ENCODE data around the gene RAB31.
"Not testable (repeated sequence)": the region's sequence is repeated elsewhere in the genome, so short reads cannot be mapped to it uniquely, and the experiment has no call there.

RAB31 gene

GRCh38 chr18:9890196-9890595 lies 182.1 kb downstream of the RAB31 start:
- DNase-seq (ENCODE audit: low read depth) = no peak

- no peak for DNase-seq (ENCODE audit: low read depth)
Observed at GRCh38 chr18:9890957-9891356, 182.9 kb downstream of the RAB31 start.

GRCh38 chr18:9891515-9891914 lies 183.4 kb downstream of the RAB31 start:
- DNase-seq (ENCODE audit: low read depth) = not testable (repeated sequence)

GRCh38 chr18:9894454-9895068 lies 186.5 kb downstream of the RAB31 start:
- no peak for DNase-seq (ENCODE audit: low read depth)

GRCh38 chr18:9897129-9897528 lies 189.0 kb downstream of the RAB31 start:
- no peak for DNase-seq (ENCODE audit: low read depth)

GRCh38 chr18:9897787-9898291 lies 189.7 kb downstream of the RAB31 start:
- not testable (repeated sequence) for DNase-seq (ENCODE audit: low read depth)

GRCh38 chr18:9898792-9899549 lies 190.9 kb downstream of the RAB31 start:
- DNase-seq (ENCODE audit: low read depth) = no peak

GRCh38 chr18:9899550-9899930 lies 191.4 kb downstream of the RAB31 start:
- DNase-seq (ENCODE audit: low read depth) = not testable (repeated sequence)

- no peak for DNase-seq (ENCODE audit: low read depth)
Observed at GRCh38 chr18:9900699-9901098, 192.6 kb downstream of the RAB31 start.

GRCh38 chr18:9901377-9901776 lies 193.3 kb downstream of the RAB31 start:
- DNase-seq (ENCODE audit: low read depth) = no peak

GRCh38 chr18:9902264-9902663 lies 194.2 kb downstream of the RAB31 start:
- not testable (repeated sequence) for DNase-seq (ENCODE audit: low read depth)

- no peak for DNase-seq (ENCODE audit: low read depth)
Observed at GRCh38 chr18:9902832-9903231, 194.7 kb downstream of the RAB31 start.

- no peak for DNase-seq (ENCODE audit: low read depth)
Observed at GRCh38 chr18:9905401-9905922, 197.4 kb downstream of the RAB31 start.

- DNase-seq (ENCODE audit: low read depth) = no peak
Observed at GRCh38 chr18:9906481-9906880, 198.4 kb downstream of the RAB31 start.

- no peak for DNase-seq (ENCODE audit: low read depth)
Observed at GRCh38 chr18:9907867-9908266, 199.8 kb downstream of the RAB31 start.

GRCh38 chr18:9910071-9910470 lies 202.0 kb downstream of the RAB31 start:
- DNase-seq (ENCODE audit: low read depth) = no peak

- DNase-seq (ENCODE audit: low read depth) = no peak
Observed at GRCh38 chr18:9910661-9911060, 202.6 kb downstream of the RAB31 start.

- no peak for DNase-seq (ENCODE audit: low read depth)
Observed at GRCh38 chr18:9911226-9911625, 203.1 kb downstream of the RAB31 start.
